Ovary (tissue), 3 donors: ENCODE results near the gene HNRNPAB.

ENCODE experiments used
- CTCF ChIP-seq, 3 donors: fragments of 450-650 bp in 2 of 3; fragments of 200-600 bp in 1 of 3; IDR thresholded peaks; one replicate each; pipeline versions ENCODE4 v1.5.1 to v1.8.0; 2016 to 2022; ENCODE audit warnings: antibody characterized with exemption in 3 of 3, mild to moderate bottlenecking in 1 of 3
- EP300 ChIP-seq: sonication (generic); formaldehyde crosslinking; IDR thresholded peaks from one replicate; pipeline ENCODE4 v1.6.1; 2017; ENCODE audit warnings: antibody characterized with exemption
- donor health status: DM: no; HTN: no; CAD: no.

GRCh38 chr5:178249191-178249989 lies 45.1 kb downstream of the HNRNPAB start:
- TF ChIP-seq CTCF (IDR thresholded peaks at IDR 0.05) (no peak), EP300 (no peak)
